NCI-H2227 treated with DMSO at 0.1 percent for 48 hours (cell line): Measurements from ENCODE around the gene PFKM.

Source experiments
- DNase-seq: peaks from one replicate; lab custom pipeline; 2025; lab: John Stamatoyannopoulos, UW

Gene PFKM

DNA sequence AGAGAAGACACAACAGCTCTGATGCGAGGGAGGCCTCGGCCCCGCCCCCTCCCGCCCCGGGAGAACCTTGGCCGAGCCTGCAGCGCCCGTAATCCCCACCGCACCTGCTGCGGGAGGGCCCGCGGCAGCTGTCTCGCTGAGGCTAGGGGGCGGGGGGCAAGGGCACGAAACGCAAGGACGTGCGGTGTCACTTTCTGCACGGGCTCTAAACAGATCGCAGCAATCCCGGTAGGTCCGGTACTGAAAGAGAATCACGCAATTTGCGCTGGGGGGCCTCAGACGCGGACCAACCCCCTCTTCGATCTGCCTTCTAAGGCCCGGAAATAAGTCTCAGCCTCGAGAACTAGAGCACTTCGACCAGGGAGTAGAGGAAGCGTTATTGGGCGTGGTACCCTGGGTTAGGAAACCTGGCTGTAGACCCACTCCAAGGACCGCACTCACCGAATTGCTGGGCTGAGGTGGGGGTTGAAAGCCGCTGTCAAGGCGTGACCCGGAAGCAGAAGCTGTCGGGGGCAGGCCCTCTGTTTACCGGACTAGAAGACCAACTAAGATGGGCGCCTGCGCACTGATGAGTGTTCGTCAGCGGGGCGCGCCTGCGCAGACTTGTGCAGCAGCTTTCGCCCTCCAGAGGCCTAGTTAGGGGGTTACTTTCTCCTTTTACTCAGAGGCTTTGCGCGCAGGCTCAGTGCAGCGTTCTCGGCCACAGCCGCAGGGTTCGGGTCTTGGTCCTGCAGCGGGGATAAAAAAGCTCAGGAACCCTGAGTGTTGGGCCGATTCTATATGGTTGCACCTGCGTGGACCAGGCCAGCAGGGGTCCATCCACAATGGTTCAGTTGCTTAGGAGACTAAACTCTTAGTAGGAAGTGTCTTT lies 38.1 kb downstream of the PFKM start, which contains the start of gene ASB8:
Gene ASB8, minus strand, starts transcription at position 498 of the 871 bp plus-strand sequence. CDS start 4,019 bp downstream, outside the sequence.
- DNase-seq, result peak; percentile 96

DNA sequence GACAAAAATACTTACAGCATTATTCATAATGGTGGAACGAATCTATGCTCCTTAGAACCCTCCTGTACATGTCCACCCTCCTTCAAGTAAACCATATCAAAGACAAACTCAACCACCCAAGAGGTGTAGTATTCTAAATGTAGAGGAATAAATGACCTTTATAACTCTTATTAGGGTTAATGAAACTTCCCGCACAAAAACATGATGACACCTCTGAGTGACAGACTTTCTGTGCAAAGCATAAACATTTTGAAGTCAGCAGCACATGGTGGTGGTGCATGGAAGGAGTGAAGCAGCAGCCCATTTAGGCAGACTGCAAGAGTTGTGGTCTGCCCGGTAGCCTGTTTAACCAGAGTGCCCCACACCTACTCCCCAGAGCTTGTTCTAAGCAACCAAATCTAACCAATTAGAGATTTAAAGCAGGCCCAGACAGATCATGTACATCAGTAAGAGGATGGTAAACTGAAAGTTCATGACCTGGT lies 38.8 kb downstream of the PFKM start:
- DNase-seq, result no peak

- DNase-seq, result no peak
Observed at GRCh38 chr12:48160046-48160445, 40.9 kb downstream of the PFKM start.

DNA sequence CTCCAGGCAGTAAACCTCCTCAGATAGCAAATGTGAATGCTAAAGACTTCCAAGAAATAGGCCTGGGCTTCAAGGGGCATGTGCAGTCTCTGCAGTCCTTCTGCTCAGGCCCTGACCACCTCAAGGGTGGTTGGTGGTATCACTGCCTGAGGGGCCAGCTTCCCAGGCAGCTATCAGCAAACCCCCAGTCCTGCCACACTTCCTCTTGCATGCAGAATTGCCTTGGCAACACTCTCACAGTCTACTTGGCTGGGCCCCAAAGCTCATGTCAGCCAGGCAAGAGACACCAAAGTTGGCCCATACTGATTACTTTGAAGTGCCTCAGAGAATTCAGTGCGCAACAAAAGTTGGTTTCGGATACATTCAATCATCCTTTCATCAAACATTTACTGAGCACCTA lies 41.6 kb downstream of the PFKM start:
- no peak for DNase-seq

DNA sequence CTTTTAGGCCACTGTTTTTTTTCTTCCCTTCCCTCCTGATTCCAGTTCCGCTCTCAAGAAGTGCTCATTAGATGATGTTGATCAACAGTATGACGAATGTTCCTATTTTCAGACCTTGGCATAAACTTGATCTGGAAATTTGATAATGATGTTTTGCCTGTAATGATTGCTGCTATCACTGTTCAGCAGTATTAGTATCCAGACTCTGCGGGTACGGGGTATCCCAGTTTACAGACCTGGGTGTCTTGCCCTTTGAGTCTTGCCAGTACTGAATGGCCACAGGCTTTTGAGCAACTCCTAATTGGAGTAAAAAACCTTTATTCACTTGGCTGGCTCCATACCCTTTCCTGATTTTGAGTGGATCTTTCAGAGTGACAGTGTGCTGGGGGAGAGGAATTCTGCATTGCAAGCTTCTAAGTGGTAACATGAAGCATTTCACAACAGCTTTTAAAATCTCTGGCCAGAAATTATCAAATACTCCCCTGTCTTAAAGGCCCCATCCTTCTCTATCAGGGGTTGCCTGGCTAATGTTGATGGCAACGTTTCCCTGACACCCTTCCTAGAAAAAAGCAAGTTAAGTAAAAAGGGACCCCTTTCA lies 44.1 kb downstream of the PFKM start:
- DNase-seq, result no peak

- DNase-seq, result no peak
Observed at GRCh38 chr12:48164451-48164850, 45.3 kb downstream of the PFKM start.

DNA sequence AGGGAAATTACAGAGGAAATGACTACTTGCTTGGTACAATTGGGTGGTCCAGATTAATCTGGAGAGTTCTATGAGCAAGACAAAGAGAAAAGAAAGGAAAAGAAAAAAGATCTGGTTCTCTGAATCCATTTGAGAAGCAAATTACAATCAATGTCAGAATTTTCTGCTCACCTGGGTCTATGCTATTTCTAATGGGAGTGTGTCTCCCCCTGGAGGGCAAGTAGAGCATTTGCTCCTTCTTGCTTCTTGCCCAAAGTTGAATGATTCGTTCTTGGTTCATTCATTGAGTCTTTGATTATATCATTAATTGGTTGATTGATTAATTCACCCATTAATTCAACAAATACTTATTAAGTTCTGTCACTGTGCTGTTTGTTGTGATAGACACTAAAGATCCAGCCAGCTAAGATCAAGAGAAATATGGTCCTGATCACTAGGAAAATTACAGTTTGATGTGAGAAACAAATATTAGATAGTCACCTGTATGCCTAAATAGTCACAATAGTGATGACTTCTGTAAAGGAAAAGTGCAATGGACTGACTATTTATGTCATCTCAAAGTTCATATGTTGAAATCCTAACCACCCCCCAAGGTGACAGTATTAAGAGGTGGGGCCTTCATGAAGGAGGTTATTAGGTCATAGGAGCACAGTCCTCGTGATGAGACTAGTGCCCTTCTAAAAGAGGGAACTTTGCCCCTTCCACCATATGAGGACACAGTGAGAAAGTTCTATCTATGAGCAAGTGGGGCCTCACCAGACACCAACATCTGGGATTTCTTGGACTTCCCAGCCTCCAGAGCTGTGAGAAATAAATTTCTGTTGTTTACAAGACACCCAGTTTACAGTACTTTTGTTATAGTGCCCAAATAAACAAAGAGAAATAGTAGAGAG lies 46.2 kb downstream of the PFKM start:
- peak; percentile 17 for DNase-seq

- no peak for DNase-seq
Observed at GRCh38 chr12:48169011-48169410, 49.8 kb downstream of the PFKM start.

GRCh38 chr12:48175613-48176416 lies 56.7 kb downstream of the PFKM start:
- no peak for DNase-seq

- DNase-seq, result no peak
Observed at GRCh38 chr12:48176417-48176751, 57.2 kb downstream of the PFKM start.

- no peak for DNase-seq
Observed at GRCh38 chr12:48177982-48178381, 58.8 kb downstream of the PFKM start.

GRCh38 chr12:48179466-48179865 lies 60.3 kb downstream of the PFKM start:
- no peak for DNase-seq

DNA sequence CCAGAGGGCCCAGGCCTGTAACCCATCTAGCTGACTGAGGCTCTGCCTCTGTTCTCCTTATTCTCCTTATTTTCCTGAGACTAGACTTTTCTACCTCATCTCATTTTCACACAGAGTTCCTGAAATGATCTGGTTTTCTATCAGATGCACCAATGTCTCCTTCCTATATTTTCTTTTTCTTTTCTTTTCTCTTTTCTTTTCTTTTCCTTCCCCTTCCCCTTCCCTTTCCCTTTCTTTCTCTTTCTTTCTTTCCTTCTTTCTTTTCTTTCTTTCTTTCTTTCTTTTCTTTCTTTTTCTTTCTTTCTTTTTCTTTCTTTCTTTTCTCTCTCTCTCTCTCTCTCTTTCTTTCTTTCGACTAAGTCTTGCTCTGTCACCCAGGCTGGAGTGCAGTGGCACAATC lies 61.3 kb downstream of the PFKM start:
- DNase-seq, result no peak

DNA sequence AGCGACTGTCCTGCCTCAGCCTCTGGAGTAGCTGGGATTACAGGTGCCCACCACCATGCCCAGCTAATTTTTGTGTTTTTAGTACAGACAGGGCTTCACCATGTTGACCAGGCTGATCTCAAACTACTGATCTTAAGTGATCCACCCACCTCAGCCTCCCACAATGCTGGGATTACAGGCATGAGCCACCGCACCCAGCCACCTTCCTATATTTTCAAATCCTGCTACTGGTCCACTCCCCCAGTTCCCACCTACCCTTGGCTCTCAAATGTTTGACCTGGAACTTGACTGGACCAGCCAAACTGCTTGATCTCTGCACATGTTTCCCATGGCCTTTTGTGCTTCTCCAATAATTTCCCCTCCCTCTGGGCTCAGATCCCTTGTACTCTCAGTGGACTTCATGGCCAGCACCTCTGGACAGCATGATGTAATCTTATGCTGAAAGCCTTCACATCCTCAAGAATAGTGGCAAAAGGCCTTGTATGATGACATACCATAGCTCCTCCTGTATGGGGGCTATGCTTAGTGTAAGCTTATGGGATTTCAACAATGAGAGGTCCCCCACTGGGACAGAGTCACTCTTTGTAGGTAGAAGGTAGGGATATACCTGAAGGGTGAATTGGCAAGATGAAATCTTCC lies 61.8 kb downstream of the PFKM start:
- no peak for DNase-seq

- DNase-seq, result no peak
Observed at GRCh38 chr12:48182631-48183030, 63.5 kb downstream of the PFKM start.

- peak; percentile 72 for DNase-seq
Observed at GRCh38 chr12:48183091-48183875, 64.1 kb downstream of the PFKM start, which contains the start of gene CCDC184. TSS of gene CCDC184 (plus strand) at chr12:48183644. CDS start at chr12:48184123, 479 bp downstream.

- DNase-seq, result no peak
Observed at GRCh38 chr12:48183876-48184548, 64.8 kb downstream of the PFKM start.

DNA sequence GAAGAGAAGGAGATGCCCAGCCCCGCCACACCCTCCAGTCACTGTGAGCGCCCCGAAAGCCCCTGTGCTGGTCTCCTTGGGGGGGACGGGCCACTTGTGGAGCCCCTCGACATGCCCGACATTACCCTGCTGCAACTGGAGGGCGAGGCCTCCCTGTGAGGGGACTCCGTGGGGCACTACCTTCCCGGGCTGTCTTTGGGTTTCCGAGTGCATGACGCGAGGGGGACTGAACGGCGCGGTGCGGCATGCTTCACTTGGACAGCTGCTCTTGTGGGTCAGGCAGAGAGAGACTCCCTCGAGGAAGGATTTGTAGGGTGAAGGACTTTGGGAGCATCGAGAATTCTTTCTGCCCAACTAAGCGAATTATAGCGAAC lies 65.4 kb downstream of the PFKM start:
- no peak for DNase-seq

DNA sequence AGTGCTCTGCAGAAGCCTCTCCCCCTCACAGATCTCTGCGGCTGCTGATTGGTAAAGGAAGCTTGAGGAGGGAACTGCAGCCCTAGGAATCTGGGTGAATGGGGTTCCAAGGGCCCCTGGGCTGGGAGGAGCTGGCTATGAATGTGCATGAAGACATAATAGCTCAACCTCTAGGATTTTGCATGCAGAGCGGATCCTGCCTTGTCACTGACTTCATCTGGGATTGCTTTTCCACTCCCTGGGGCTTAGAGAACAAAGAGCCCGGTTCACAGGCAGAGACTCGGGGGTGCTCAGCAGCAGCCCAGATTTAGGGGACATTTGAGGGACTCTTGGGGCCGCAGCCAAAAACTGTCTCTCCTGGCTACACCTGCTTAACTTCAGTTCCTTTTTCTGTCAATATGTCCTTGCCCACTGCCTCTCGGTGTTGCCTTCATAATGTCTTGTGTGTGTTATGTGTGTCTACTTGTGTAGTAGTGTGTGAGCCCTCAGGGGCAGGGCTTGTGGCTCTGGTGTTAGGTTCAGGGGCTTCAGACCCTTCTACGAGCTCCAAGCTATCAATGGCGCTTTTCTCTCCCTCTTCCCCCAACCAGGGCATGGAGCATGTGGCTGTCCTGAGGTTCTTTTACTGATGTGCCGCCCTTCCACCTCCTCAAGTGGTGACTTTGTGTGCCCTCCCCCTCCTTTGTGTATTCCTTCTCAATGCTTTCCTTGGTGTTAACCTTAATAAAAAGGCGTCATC lies 66.2 kb downstream of the PFKM start:
- DNase-seq, result no peak
